Heart left ventricle (tissue), 16 donors: ENCODE measurements around the gene TXNL4A. TPM values are rescaled to one million over a fixed set of nuclear protein-coding genes. Genes with fewer than 3 reads are reported as not detected.

Source experiments
- ATAC-seq, 4 donors: fragments of 200-7000 bp; cut with Tn5 transposase; one replicate each; pipeline ENCODE4 v1.9.1; 2020 to 2022; ENCODE audit warnings: moderate library complexity in 4 of 4, mild to moderate bottlenecking in 3 of 4, moderate number of reproducible peaks in 1 of 4
- DNase-seq, 5 donors: peaks; one replicate each; pipeline ENCODE4 v3.0.0-alpha.2; 2020
- H3K27ac ChIP-seq, 12 donors: fragments of 200-600 bp; sonication (generic) in 4 of 12; one replicate each; pipeline versions ENCODE4 v1.5.0 to v1.8.0; 2016 to 2022; ENCODE audit warnings: mild to moderate bottlenecking in 2 of 12
- H3K27me3 ChIP-seq, 9 donors: fragments of 200-600 bp; sonication (generic) in 2 of 9; one replicate each; pipeline versions ENCODE4 v1.5.1 to v1.8.0; 2016 to 2022; ENCODE audit warnings: mild to moderate bottlenecking in 3 of 9
- H3K36me3 ChIP-seq, 9 donors: fragments of 200-600 bp; sonication (generic) in 2 of 9; one replicate each; pipeline versions ENCODE4 v1.5.0 to v1.8.0; 2018 to 2022; ENCODE audit warnings: mild to moderate bottlenecking in 2 of 9
- H3K4me1 ChIP-seq, 12 donors: fragments of 200-600 bp; sonication (generic) in 4 of 12; one replicate each; pipeline versions ENCODE4 v1.5.0 to v1.8.0; 2016 to 2022; ENCODE audit warnings: mild to moderate bottlenecking in 3 of 12
- H3K4me3 ChIP-seq, 12 donors: fragments of 200-600 bp; sonication (generic) in 4 of 12; one replicate each; pipeline versions ENCODE4 v1.5.0 to v1.8.0; 2017 to 2022; ENCODE audit warnings: mild to moderate bottlenecking in 9 of 12, moderate library complexity in 4 of 12
- H3K9me3 ChIP-seq, 12 donors: fragments of 200-600 bp; sonication (generic) in 4 of 12; one replicate each; pipeline versions ENCODE4 v1.5.0 to v1.8.0; 2016 to 2022; ENCODE audit warnings: mild to moderate bottlenecking in 1 of 12
- CTCF ChIP-seq, 12 donors: fragments of 200-600 bp; sonication (generic) in 4 of 12; IDR thresholded peaks; one replicate each; pipeline versions ENCODE4 v1.5.0 to v1.8.0; 2018 to 2022; ENCODE audit warnings: antibody characterized with exemption in 12 of 12, mild to moderate bottlenecking in 5 of 12
- POLR2A ChIP-seq, 2 donors: fragments of 450-650 bp; IDR thresholded peaks; one replicate each; pipeline ENCODE4 v1.6.1; 2017; ENCODE audit warnings: antibody characterized with exemption in 2 of 2, mild to moderate bottlenecking in 2 of 2, moderate library complexity in 2 of 2
- WGBS, 4 donors: extraction: QIAGEN DNeasy Blood & Tissue Kit in 2 of 4; methylation state at CpG; one replicate each; pipeline versions ENCODE4 v1.1.5 to v1.1.7; 2013 to 2018; 5-methylcytosine and 5-hydroxymethylcytosine counted together
- intact Hi-C, 10 donors: fragments of 100-400 bp; cut with DNase I; formaldehyde crosslinking; loops; one replicate each; pipeline versions ENCODE4 v1.11.1 to v1.14.2; 2022
- polyA plus RNA-seq, 2 donors: library from polyadenylated mRNA; stranded (reverse); fragments of 200-250 nt; gene quantifications; one replicate each; pipeline ENCODE4 v1.2.3, GENCODE V29; 2013
- total RNA-seq, 9 donors: library from RNA; depleted of rRNA in 2 of 9; stranded (reverse); fragments of >200 nt in 2 of 9; fragmentation: NEBNext Ultra II Directional in 3 of 9; extraction: Animal tissue kit (Norgen Biotek cat#: 25700) in 3 of 9; gene quantifications; one replicate each; pipeline versions ENCODE4 v1.1.0 to v1.2.4, GENCODE V29; 2016 to 2023
- donor health status: ischemic (EF 13 %, LVEDD 7.1; RV severe dilation, severe dysfunction).
- donor health status: healthy with polysubstance abuse.
- donor health status: DM: no; HTN: yes; CAD: no.
- donor health status: DM: no; HTN: no; CAD: no.
- donor health status: ischemic (EF 25% LVEDD 6.9; RV normal size, moderate dysfunction).
- donor health status: ischemic (EF 25% LVEDD 5.7; RV mildly dilated, moderate dysfunction).
- donor health status: healthy.
- donor health status: DM: yes; HTN: yes; CAD: no.
- donor health status: ischemic (EF 35%, LVEDD 5.7; RV mildly dilated, moderate dysfunction).
- donor health status: nonischemic (EF 11% LVEDD 7.7; RV severe dilation, severe dysfunction).
- donor health status: DM: yes; HTN: yes; CAD: no.
- donor health status: PGD.
- donor health status: ischemic (EF 29% LVEDD 5.4; RV normal size, mild dysfunction).
- donor health status: nonischemic (EF 23%, LVEDD 6.1; RV moderate dilation, normal function).

Gene TXNL4A
- total and polyA plus RNA-seq, 11 donors, result 35.2 to 139 (median 92.0) TPM

GRCh38 chr18:79952996-79953559 lies 35.3 kb downstream of the TXNL4A start:
- Histone ChIP-seq H3K4me3 (no peak overlapping the region), H3K36me3 (peaks cover 0 to 10% (median 0%) of the 10 kb centered on the region in 9 donors), H3K27ac (no peak overlapping the region), H3K27me3 (no peaks in the 10 kb centered on the region), H3K9me3 (no peaks in the 10 kb centered on the region), H3K4me1 (peaks cover 0 to 39% (median 26%) of the 10 kb centered on the region in 12 donors)
- DNase-seq (no peak), ATAC-seq (no peak)
- no peak for TF ChIP-seq POLR2A (IDR thresholded peaks at IDR 0.05)
- TF ChIP-seq CTCF (IDR thresholded peaks at IDR 0.05), result no peak
- intact Hi-C loops, result loop anchor here in 4 of 10 donors (5.0 to 10.0 kb wide), 6 partner anchors 34 to 268 kb away; partner anchors contain the start of genes RBFA (in 3 of the 4), TXNL4A (in 2 of the 4) and ADNP2 (in 1 of the 4)
- WGBS, 4 donors, result 86 to 93% (median 89%) methylated on average over 18 to 24 of the region's 24 CpGs

- DNase-seq, result no peak
- Histone ChIP-seq H3K9me3 (no peaks in the 10 kb centered on the region), H3K4me1 (peaks cover 0 to 44% (median 32%) of the 10 kb centered on the region in 12 donors), H3K27me3 (no peaks in the 10 kb centered on the region), H3K27ac (peak overlapping the region in 4 of 12 donors; percentile 64 to 94 (median 87)), H3K36me3 (peaks cover 0 to 10% (median 2%) of the 10 kb centered on the region in 9 donors), H3K4me3 (peak overlapping the region; percentile 82 to 98 (median 90))
- intact Hi-C loops, result loop anchor here in 4 of 10 donors (5.0 to 10.0 kb wide), 6 partner anchors 35 to 268 kb away; partner anchors contain the start of genes RBFA (in 3 of the 4), TXNL4A (in 2 of the 4) and ADNP2 (in 1 of the 4)
- WGBS, 4 donors, result 26 to 41% (median 36%) methylated on average over 37 to 43 of the region's 43 CpGs
- peak in 1 of 4 donors; percentile 15 for ATAC-seq
- TF ChIP-seq CTCF (IDR thresholded peaks at IDR 0.05) (no peak), POLR2A (IDR thresholded peaks at IDR 0.05) (no peak)
These were observed 35.8 kb downstream of the TXNL4A start for GRCh38 chr18:79952456-79952995.

- intact Hi-C loops, result loop anchor here in 5 of 10 donors (1.0 to 10.0 kb wide), 8 partner anchors 35 to 267 kb away; partner anchors contain the start of genes RBFA (in 4 of the 5), TXNL4A (in 2 of the 5) and ADNP2 (in 1 of the 5)
- Histone ChIP-seq H3K27ac (peak within 1 kb of the TSS; percentile 73 to 94 (median 86)), H3K9me3 (no peaks in the 10 kb centered on the region), H3K4me3 (peak within 1 kb of the TSS; percentile 82 to 98 (median 90)), H3K4me1 (peaks cover 0 to 51% (median 35%) of the 10 kb centered on the region in 12 donors), H3K27me3 (no peaks in the 10 kb centered on the region), H3K36me3 (peaks cover 0 to 12% (median 5%) of the 10 kb centered on the region in 9 donors)
- DNase-seq, result peak; percentile 93 to 98 (median 94)
- peak; percentile 84 to 94 (median 92) for ATAC-seq
- peak in 2 of 12 donors; percentile 4 to 27 for TF ChIP-seq CTCF (IDR thresholded peaks at IDR 0.05)
- TF ChIP-seq POLR2A (IDR thresholded peaks at IDR 0.05), result peak; percentile 31 to 74
- WGBS, 4 donors, result 0 to 3% (median 1%) methylated on average over 27 to 126 of the region's 126 CpGs
These were observed 36.6 kb downstream of the TXNL4A start, which contains the start of gene SLC66A2 for GRCh38 chr18:79951545-79952455. TSS of gene SLC66A2 (minus strand) at chr18:79951653. CDS start at chr18:79950926, 727 bp downstream.
